Mesendoderm (in vitro differentiated cells): ENCODE measurements around the gene ANKRD55.
"Not testable (repeated sequence)": the region's sequence is repeated elsewhere in the genome, so short reads cannot be mapped to it uniquely, and the experiment has no call there.

Source experiments
- DNase-seq: peaks from one replicate; pipeline ENCODE4 v3.0.0; 2013
- H2AK5ac ChIP-seq: 2 replicates; pipeline ENCODE4 v1.6.1; 2013; ENCODE audit warnings: low read length, inconsistent platforms
- H2BK120ac ChIP-seq: 2 replicates; pipeline ENCODE4 v1.6.1; 2013; ENCODE audit warnings: low read depth, mild to moderate bottlenecking, low read length, moderate library complexity, mixed read lengths
- H2BK15ac ChIP-seq: replicated peaks from 2 replicates; pipeline ENCODE4 v1.6.1; 2013; ENCODE audit warnings: low read depth, mild to moderate bottlenecking, moderate library complexity
- H2BK5ac ChIP-seq: 2 replicates; pipeline ENCODE4 v1.6.1; 2013; ENCODE audit warnings: low read length, inconsistent platforms
- H3K18ac ChIP-seq: 2 replicates; pipeline ENCODE4 v1.6.1; 2013; ENCODE audit warnings: mild to moderate bottlenecking, low read length, mixed read lengths
- H3K23ac ChIP-seq: one replicate; pipeline ENCODE4 v1.6.1; 2013; ENCODE audit warnings: low read length
- H3K27ac ChIP-seq: 2 replicates; pipeline ENCODE4 v1.5.1; 2013; ENCODE audit warnings: low read depth, mild to moderate bottlenecking, inconsistent platforms, low read length, moderate library complexity
- H3K27me3 ChIP-seq: 2 replicates; pipeline ENCODE4 v1.6.1; 2013; ENCODE audit warnings: low read length, control low read depth, mild to moderate bottlenecking, inconsistent platforms; ENCODE audit not compliant: insufficient read depth, poor library complexity
- H3K36me3 ChIP-seq: 2 replicates; pipeline ENCODE4 v1.6.1; 2013; ENCODE audit warnings: low read length, inconsistent platforms; ENCODE audit not compliant: control insufficient read depth, insufficient read depth
- H3K4ac ChIP-seq: one replicate; pipeline ENCODE4 v1.6.1; 2013; ENCODE audit warnings: low read depth, mild to moderate bottlenecking, low read length, moderate library complexity
- H3K4me1 ChIP-seq: 2 replicates; pipeline ENCODE4 v1.6.1; 2013; ENCODE audit warnings: low read depth, low read length, inconsistent platforms; ENCODE audit not compliant: control insufficient read depth
- H3K4me2 ChIP-seq: 2 replicates; pipeline ENCODE4 v1.6.1; 2013; ENCODE audit warnings: low read length
- H3K4me3 ChIP-seq: 2 replicates; pipeline ENCODE4 v1.5.1; 2013; ENCODE audit warnings: mild to moderate bottlenecking, low read length
- H3K56ac ChIP-seq: one replicate; pipeline ENCODE4 v1.6.1; 2013; ENCODE audit warnings: low read length
- H3K79me1 ChIP-seq: 2 replicates; pipeline ENCODE4 v1.6.1; 2013; ENCODE audit warnings: low read length, inconsistent platforms
- H3K79me2 ChIP-seq: 2 replicates; pipeline ENCODE4 v1.6.1; 2013; ENCODE audit warnings: mild to moderate bottlenecking, low read length; ENCODE audit not compliant: control insufficient read depth, insufficient read depth
- H3K9ac ChIP-seq: 2 replicates; pipeline ENCODE4 v1.6.1; 2013; ENCODE audit warnings: low read length, inconsistent platforms
- H4K5ac ChIP-seq: one replicate; pipeline ENCODE4 v1.6.1; 2013; ENCODE audit warnings: low read length
- H4K8ac ChIP-seq: one replicate; pipeline ENCODE4 v1.6.1; 2013; ENCODE audit warnings: low read depth, mild to moderate bottlenecking, control low read depth, low read length, moderate library complexity
- WGBS: extraction: QIAGEN DNeasy Blood & Tissue Kit; methylation state at CpG from one replicate; pipeline ENCODE4 v1.1.7; 2013; ENCODE audit warnings: low lambda C conversion rate, missing lambda C conversion rate; ENCODE audit not compliant: insufficient coverage; ENCODE audit errors: extremely low coverage; 5-methylcytosine and 5-hydroxymethylcytosine counted together

Gene ANKRD55

GRCh38 chr5:56213886-56214535 lies 19.1 kb downstream of the ANKRD55 start:
- not testable (repeated sequence) for DNase-seq, H4K8ac ChIP-seq, H2BK15ac ChIP-seq, H3K4ac ChIP-seq, H3K23ac ChIP-seq, H3K4me2 ChIP-seq, H3K9ac ChIP-seq, H2BK5ac ChIP-seq, H4K5ac ChIP-seq, H2BK120ac ChIP-seq, H3K36me3 ChIP-seq, H3K18ac ChIP-seq, H3K27ac ChIP-seq, H3K56ac ChIP-seq, H3K27me3 ChIP-seq, H3K79me1 ChIP-seq, H3K79me2 ChIP-seq, H3K4me1 ChIP-seq, H2AK5ac ChIP-seq, H3K4me3 ChIP-seq
- no CpG with 5 or more reads among the region's 4 CpGs for WGBS

GRCh38 chr5:56212130-56212879 lies 20.8 kb downstream of the ANKRD55 start:
- Histone ChIP-seq H4K8ac (no peak overlapping the region), H2BK15ac (no peak overlapping the region), H3K9ac (no peak overlapping the region), H3K4me2 (no peak overlapping the region), H2BK5ac (no peak overlapping the region), H3K23ac (no peak overlapping the region), H2BK120ac (no peak overlapping the region), H3K27ac (no peak overlapping the region), H3K27me3 (no peaks in the 10 kb centered on the region), H4K5ac (no peak overlapping the region), H3K4me3 (no peak overlapping the region), H3K79me2 (no peaks in the 10 kb centered on the region), H3K79me1 (no peaks in the 10 kb centered on the region), H3K18ac (no peak overlapping the region), H3K56ac (no peak overlapping the region), H3K36me3 (no peaks in the 10 kb centered on the region), H3K4ac (no peak overlapping the region), H2AK5ac (no peak overlapping the region), H3K4me1 (no peaks in the 10 kb centered on the region)
- DNase-seq: no peak
- WGBS: no CpG with 5 or more reads among the region's 4 CpGs

- Histone ChIP-seq H3K79me2 (no peaks in the 10 kb centered on the region), H2AK5ac (no peak overlapping the region), H3K9ac (no peak overlapping the region), H3K79me1 (no peaks in the 10 kb centered on the region), H4K5ac (no peak overlapping the region), H3K4me3 (no peak overlapping the region), H3K4me1 (no peaks in the 10 kb centered on the region), H2BK5ac (no peak overlapping the region), H3K23ac (no peak overlapping the region), H3K36me3 (no peaks in the 10 kb centered on the region), H3K4me2 (no peak overlapping the region), H3K56ac (no peak overlapping the region), H3K4ac (no peak overlapping the region), H4K8ac (no peak overlapping the region), H3K27me3 (no peaks in the 10 kb centered on the region), H3K18ac (no peak overlapping the region), H2BK120ac (no peak overlapping the region), H2BK15ac (no peak overlapping the region), H3K27ac (no peak overlapping the region)
- WGBS: no CpG with 5 or more reads among the region's 2 CpGs
- DNase-seq: peak; percentile 34
These were observed 21.7 kb downstream of the ANKRD55 start for GRCh38 chr5:56211298-56211865.

GRCh38 chr5:56208681-56209080 lies 24.4 kb downstream of the ANKRD55 start:
- Histone ChIP-seq H2BK5ac (no peak overlapping the region), H4K8ac (no peak overlapping the region), H3K4ac (no peak overlapping the region), H3K79me2 (no peaks in the 10 kb centered on the region), H3K18ac (no peak overlapping the region), H3K79me1 (no peaks in the 10 kb centered on the region), H2BK15ac (no peak overlapping the region), H3K36me3 (no peaks in the 10 kb centered on the region), H3K9ac (no peak overlapping the region), H3K27me3 (no peaks in the 10 kb centered on the region), H2AK5ac (no peak overlapping the region), H2BK120ac (no peak overlapping the region), H3K4me1 (no peaks in the 10 kb centered on the region), H3K4me2 (no peak overlapping the region), H3K23ac (no peak overlapping the region), H3K4me3 (no peak overlapping the region), H3K56ac (no peak overlapping the region), H4K5ac (no peak overlapping the region), H3K27ac (no peak overlapping the region)
- no peak for DNase-seq
- no CpG with 5 or more reads among the region's 9 CpGs for WGBS

- Histone ChIP-seq H3K79me2 (no peaks in the 10 kb centered on the region), H3K9ac (no peak overlapping the region), H2BK15ac (no peak overlapping the region), H2BK120ac (no peak overlapping the region), H3K56ac (no peak overlapping the region), H2AK5ac (no peak overlapping the region), H3K4ac (no peak overlapping the region), H4K8ac (no peak overlapping the region), H4K5ac (no peak overlapping the region), H2BK5ac (no peak overlapping the region), H3K4me1 (no peaks in the 10 kb centered on the region), H3K4me2 (no peak overlapping the region), H3K27ac (no peak overlapping the region), H3K18ac (no peak overlapping the region), H3K27me3 (no peaks in the 10 kb centered on the region), H3K4me3 (no peak overlapping the region), H3K23ac (no peak overlapping the region), H3K36me3 (no peaks in the 10 kb centered on the region), H3K79me1 (no peaks in the 10 kb centered on the region)
- no CpG with 5 or more reads among the region's 2 CpGs for WGBS
- no peak for DNase-seq
These were observed 25.6 kb downstream of the ANKRD55 start for GRCh38 chr5:56207537-56207936.
